Gastroesophageal sphincter (tissue), 4 donors: ENCODE measurements around the gene DOLPP1. TPM values are rescaled to one million over a fixed set of nuclear protein-coding genes. Genes with fewer than 3 reads are reported as not detected.

Experiments
- ATAC-seq: fragments of 150-250 bp; one replicate; pipeline ENCODE4 v1.9.1; 2016; ENCODE audit warnings: mild to moderate bottlenecking, moderate library complexity
- H3K27ac ChIP-seq, 4 donors: fragments of 200-600 bp; sonication (generic) in 3 of 4; 1 replicate in 3 of 4; 2 replicates in 1 of 4; pipeline ENCODE4 v1.5.1; 2016 to 2019
- H3K27me3 ChIP-seq: fragments of 200-600 bp; sonication (generic); one replicate; pipeline ENCODE4 v1.5.1; 2019
- H3K36me3 ChIP-seq, 2 donors: fragments of 200-600 bp; sonication (generic); one replicate each; pipeline ENCODE4 v1.5.1; 2019; ENCODE audit warnings: control low read depth in 1 of 2
- H3K4me1 ChIP-seq, 3 donors: fragments of 200-600 bp; sonication (generic); 1 replicate in 2 of 3; 2 replicates in 1 of 3; pipeline ENCODE4 v1.5.1; 2016 to 2019; ENCODE audit warnings: control low read depth in 2 of 3
- H3K4me3 ChIP-seq, 2 donors: fragments of 200-600 bp; sonication (generic); one replicate each; pipeline ENCODE4 v1.5.1; 2019; ENCODE audit warnings: mild to moderate bottlenecking in 1 of 2, moderate library complexity in 1 of 2
- H3K9me3 ChIP-seq, 3 donors: fragments of 200-600 bp; sonication (generic); one replicate each; pipeline ENCODE4 v1.5.1; 2017 to 2019; ENCODE audit warnings: control low read depth in 2 of 3
- EP300 ChIP-seq: sonication (generic); formaldehyde crosslinking; IDR thresholded peaks from one replicate; pipeline ENCODE4 v1.6.1; 2017; ENCODE audit warnings: antibody characterized with exemption, mild to moderate bottlenecking
- POLR2A ChIP-seq, 2 donors: fragments of 450-650 bp; IDR thresholded peaks; one replicate each; pipeline ENCODE4 v1.6.1; 2017; ENCODE audit warnings: antibody characterized with exemption in 2 of 2, mild to moderate bottlenecking in 2 of 2, moderate library complexity in 1 of 2
- POLR2AphosphoS5 ChIP-seq: sonication (generic); formaldehyde crosslinking; IDR thresholded peaks from one replicate; pipeline ENCODE4 v1.6.1; 2017; ENCODE audit warnings: antibody characterized with exemption
- WGBS, 2 donors: methylation state at CpG; one replicate each; pipeline ENCODE4 v1.1.5; 2018; ENCODE audit warnings: low coverage in 1 of 2; 5-methylcytosine and 5-hydroxymethylcytosine counted together
- total RNA-seq, 4 donors: library from RNA; depleted of rRNA; stranded (reverse); fragments of >200 nt; gene quantifications; one replicate each; pipeline ENCODE4 v1.1.0, GENCODE V29; 2016
- TF ChIP-seq, protein P1 (sequence below), 4 experiments: fragments of 200-600 bp in 2 of 4; fragments of 450-650 bp in 2 of 4; sonication (generic) in 1 of 4; IDR thresholded peaks; one replicate each; pipeline ENCODE4 v1.5.1; 2017 to 2019; ENCODE audit warnings: antibody characterized with exemption in 4 of 4, mild to moderate bottlenecking in 2 of 4, moderate library complexity in 2 of 4

The DOLPP1 gene
- total RNA-seq, 4 donors from 2014 or later, result 2.7 to 6.2 (median 6.0) TPM

DNA sequence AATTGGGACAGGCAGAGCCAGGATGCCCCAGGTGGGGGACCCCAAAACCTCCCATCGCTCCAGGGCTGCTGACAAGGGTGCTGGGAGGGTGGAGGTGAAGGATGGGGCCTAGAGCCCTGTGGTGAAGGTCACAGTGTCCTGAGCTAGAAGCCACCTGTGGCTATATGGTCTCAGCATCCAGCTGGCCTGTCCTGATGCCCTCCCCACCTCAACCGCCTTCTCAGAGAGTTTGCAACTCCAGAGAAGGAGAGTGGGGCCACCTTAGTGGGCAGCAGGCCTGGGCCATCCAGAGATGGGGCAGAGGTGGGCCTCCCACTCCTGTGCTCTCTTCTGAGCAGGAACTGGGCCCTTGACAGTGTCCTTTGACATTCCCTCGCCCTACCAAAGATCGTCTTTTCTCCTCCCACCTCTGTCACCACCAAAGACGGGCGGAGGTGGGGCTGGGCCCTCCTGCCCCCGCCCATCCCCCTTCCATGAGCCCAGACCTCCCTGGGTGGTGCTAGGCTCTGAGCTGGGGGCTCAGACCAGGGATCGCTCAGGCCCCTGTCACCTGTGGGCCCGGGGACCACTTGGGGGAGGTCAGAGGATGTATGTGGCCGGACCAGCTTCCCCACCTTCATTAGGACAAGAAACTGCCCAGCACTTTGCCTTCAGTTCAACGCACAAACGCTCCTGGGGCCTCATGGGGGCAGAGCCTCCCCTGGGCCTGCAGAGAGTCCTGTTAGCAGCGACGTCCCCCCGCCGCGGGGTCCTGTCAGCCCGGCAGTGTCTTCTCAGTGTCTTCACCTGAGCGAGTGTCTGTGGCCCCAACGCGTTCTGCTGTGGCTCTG is 10.0 kb upstream of the DOLPP1 start:
- H3K36me3 ChIP-seq, result peaks cover 0 to 51% of the 10 kb centered on the region in 2 donors
- TF ChIP-seq POLR2A (IDR thresholded peaks at IDR 0.05) (no peak), EP300 (no peak), POLR2AphosphoS5 (no peak)
- TF ChIP-seq, protein P1, sequence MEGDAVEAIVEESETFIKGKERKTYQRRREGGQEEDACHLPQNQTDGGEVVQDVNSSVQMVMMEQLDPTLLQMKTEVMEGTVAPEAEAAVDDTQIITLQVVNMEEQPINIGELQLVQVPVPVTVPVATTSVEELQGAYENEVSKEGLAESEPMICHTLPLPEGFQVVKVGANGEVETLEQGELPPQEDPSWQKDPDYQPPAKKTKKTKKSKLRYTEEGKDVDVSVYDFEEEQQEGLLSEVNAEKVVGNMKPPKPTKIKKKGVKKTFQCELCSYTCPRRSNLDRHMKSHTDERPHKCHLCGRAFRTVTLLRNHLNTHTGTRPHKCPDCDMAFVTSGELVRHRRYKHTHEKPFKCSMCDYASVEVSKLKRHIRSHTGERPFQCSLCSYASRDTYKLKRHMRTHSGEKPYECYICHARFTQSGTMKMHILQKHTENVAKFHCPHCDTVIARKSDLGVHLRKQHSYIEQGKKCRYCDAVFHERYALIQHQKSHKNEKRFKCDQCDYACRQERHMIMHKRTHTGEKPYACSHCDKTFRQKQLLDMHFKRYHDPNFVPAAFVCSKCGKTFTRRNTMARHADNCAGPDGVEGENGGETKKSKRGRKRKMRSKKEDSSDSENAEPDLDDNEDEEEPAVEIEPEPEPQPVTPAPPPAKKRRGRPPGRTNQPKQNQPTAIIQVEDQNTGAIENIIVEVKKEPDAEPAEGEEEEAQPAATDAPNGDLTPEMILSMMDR (IDR thresholded peaks at IDR 0.05), result no peak
- no peaks in the 10 kb centered on the region for H3K27me3 ChIP-seq
- no peaks in the 10 kb centered on the region for H3K4me1 ChIP-seq
- ATAC-seq, result no peak
- WGBS, 2 donors, result 53% methylated on average over 2 of the region's 21 CpGs; no CpG with 5 or more reads in 1 of the 2 donors
- H3K27ac ChIP-seq, result no peak overlapping the region
- H3K9me3 ChIP-seq, result no peaks in the 10 kb centered on the region
- no peak overlapping the region for H3K4me3 ChIP-seq

DNA sequence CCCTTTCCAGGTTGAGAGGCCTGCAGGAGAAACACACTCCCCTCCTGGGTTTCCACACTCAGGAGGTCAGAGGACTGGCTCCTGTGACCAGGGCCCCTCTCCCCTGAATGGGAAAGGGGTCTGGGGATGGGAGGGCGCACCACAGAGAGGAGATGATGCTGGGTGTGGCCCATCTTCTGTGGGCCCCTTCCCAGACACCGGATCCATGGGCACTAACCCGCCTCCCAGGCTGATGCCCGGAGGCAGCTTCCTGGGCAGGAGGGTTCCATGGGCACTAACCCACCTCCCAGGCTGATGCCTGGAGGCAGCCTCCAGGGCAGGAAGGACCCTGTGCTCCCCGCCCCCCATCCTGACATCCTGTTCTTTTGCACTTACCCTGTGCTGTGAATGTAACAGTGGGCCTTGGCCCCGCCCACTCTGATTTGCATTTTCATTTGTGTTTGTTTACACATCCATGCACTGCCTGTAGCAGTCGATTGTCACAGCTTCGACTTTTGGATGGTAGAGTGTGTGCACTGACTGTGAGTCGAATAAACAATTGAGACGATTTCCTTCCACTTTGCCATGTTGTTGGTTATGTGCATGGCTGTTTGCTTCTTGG is 9.3 kb upstream of the DOLPP1 start:
- H3K27me3 ChIP-seq, result no peaks in the 10 kb centered on the region
- no peaks in the 10 kb centered on the region for H3K4me1 ChIP-seq
- 45 to 52% methylated on average over 5 to 6 of the region's 10 CpGs for WGBS, 2 donors
- peaks cover 0 to 47% of the 10 kb centered on the region in 2 donors for H3K36me3 ChIP-seq
- no peak overlapping the region for H3K4me3 ChIP-seq
- no peak overlapping the region for H3K27ac ChIP-seq
- TF ChIP-seq POLR2AphosphoS5 (no peak), POLR2A (IDR thresholded peaks at IDR 0.05) (no peak), EP300 (no peak)
- TF ChIP-seq, protein P1 (IDR thresholded peaks at IDR 0.05), result no peak
- no peaks in the 10 kb centered on the region for H3K9me3 ChIP-seq
- ATAC-seq, result no peak

DNA sequence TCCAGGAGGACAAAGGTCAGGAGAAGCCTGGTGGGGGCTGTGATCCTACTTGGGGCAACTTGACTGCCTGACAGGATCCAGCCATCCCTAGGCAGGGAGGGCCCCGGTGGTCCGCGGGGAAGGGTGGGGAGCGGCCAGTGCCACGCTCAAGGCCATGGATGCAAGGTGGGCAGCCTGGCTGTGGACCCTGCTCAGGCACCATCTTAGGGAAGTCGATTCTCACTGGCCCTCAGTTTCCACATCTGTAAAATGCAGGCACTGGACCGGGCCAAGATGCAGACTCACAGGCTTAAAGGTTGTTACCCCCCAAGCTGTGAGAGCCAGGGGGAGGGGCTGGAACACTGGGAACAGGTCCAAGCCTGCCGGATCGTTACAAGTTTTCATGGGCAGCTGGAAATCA is 8.7 kb upstream of the DOLPP1 start:
- no peak overlapping the region for H3K27ac ChIP-seq
- ATAC-seq, result no peak
- H3K36me3 ChIP-seq, result peaks cover 0 to 45% of the 10 kb centered on the region in 2 donors
- no peak overlapping the region for H3K4me3 ChIP-seq
- H3K4me1 ChIP-seq, result no peaks in the 10 kb centered on the region
- TF ChIP-seq POLR2AphosphoS5 (no peak), EP300 (no peak), POLR2A (IDR thresholded peaks at IDR 0.05) (no peak)
- TF ChIP-seq, protein P1 (IDR thresholded peaks at IDR 0.05), result no peak
- WGBS, 2 donors, result 17 to 39% methylated on average over 3 of the region's 9 CpGs
- H3K27me3 ChIP-seq, result no peaks in the 10 kb centered on the region
- H3K9me3 ChIP-seq, result no peaks in the 10 kb centered on the region

DNA sequence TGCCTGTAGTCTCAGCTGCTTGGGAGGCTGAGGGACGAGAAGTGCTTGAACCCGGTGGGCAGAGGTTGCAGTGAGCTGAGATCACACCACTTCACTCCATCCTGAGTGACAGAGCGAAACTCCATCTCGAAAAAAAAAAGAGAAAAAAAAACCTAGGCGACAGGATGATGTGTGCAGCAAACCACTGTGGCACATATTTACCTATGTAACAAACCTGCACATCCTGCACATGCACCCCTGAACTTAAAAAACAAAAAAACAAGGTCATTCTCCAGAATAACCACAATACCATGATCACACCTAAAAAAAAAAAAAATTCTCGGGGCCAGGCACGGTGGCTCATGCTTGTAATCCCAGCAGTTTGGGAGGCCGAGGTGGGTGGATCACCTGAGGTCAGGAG is 7.5 kb upstream of the DOLPP1 start:
- no peak for TF ChIP-seq POLR2AphosphoS5
- TF ChIP-seq EP300, result no peak
- TF ChIP-seq, protein P1 (IDR thresholded peaks at IDR 0.05), result no peak
- no peak for TF ChIP-seq POLR2A (IDR thresholded peaks at IDR 0.05)
- WGBS, 2 donors, result 74 to 86% methylated on average over 5 to 7 of the region's 8 CpGs
- ATAC-seq, result no peak
- Histone ChIP-seq H3K4me1 (no peaks in the 10 kb centered on the region), H3K9me3 (no peaks in the 10 kb centered on the region), H3K4me3 (no peak overlapping the region), H3K27me3 (no peaks in the 10 kb centered on the region), H3K36me3 (peaks cover 0 to 33% of the 10 kb centered on the region in 2 donors), H3K27ac (no peak overlapping the region)
